HG02623 (cell line): ENCODE data around the gene SIK3.
"Not testable (repeated sequence)": the region's sequence is repeated elsewhere in the genome, so short reads cannot be mapped to it uniquely, and the experiment has no call there.

Experiments
- ATAC-seq: cut with Tn5 transposase; IDR thresholded peaks from one replicate; pipeline ENCODE4 v1.9.1; 2021; ENCODE audit warnings: moderate library complexity; ENCODE audit not compliant: unreplicated experiment

Gene SIK3

DNA sequence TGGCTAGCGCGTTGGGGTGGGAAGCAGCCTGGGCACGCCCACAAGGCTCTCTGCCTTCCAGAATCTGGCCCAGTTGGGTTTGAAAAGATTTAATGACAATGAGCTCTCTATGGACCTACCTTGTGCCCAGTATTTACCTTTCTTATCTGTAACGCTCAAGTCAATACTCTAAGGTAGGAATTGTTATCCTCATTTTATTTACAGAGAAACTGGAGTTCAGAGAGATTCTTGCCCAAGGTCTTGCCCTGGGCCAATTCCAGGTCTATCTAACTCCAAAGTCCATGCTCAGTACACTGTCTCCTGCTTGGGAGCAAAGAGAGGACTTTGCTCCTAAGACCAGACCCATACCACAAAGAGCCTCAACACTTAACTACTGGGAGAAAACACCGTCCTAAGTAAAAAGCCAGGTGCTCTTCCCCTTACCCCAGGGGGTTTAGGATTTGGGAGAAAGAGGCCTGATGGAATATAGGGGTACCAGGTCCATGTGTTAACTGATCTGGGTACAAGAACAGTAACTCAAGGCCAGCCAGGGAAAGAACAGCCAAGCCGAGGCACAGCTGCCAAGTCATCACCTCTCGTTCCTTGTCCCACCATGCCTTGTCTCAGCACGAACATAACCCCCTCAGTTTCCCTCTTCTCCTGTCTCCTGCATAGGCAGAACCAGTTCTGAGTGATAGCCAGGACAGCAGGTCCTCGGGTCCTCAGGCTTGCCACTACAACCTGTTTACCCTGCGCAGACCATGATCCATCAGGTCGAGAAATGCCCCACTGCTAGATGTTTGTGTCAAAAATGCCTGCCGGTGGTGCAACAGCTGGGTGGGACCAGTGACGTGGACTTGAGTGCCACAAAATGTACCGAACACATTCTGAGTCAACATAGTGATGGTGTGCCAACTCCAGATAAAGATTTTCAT lies 289.7 kb downstream of the SIK3 start:
- no peak for ATAC-seq

DNA sequence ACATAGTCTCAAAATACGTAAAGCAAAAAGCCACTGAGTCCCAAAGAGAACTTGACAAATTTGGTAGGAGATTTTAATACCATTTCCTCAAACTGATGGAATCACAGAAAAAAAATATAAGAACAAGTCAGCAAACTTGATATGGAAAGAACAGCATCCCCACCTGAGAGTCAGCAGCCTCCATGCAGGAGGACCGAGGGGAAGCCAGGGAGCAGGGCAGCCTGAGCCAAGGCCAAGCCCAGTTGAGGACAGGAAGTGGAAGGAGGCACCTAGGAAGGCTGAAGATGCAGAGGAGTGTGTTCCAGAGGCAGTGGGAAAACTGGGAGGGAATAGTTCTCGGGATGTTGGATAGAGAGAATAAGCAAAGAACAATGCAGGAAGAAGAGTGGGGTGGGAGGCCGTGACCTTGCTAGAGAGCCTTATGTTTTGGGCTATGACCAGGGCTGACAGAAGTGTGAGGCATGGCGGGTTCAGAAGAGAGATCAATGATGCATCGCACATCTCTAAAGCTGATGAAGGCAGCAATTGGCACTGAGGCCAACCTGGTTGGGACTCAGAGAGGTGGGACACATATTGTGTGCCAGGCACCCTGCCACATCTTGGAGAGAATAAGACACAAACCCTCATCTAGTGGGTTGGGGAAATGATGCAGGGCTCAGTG lies 290.5 kb downstream of the SIK3 start:
- ATAC-seq, result no peak

DNA sequence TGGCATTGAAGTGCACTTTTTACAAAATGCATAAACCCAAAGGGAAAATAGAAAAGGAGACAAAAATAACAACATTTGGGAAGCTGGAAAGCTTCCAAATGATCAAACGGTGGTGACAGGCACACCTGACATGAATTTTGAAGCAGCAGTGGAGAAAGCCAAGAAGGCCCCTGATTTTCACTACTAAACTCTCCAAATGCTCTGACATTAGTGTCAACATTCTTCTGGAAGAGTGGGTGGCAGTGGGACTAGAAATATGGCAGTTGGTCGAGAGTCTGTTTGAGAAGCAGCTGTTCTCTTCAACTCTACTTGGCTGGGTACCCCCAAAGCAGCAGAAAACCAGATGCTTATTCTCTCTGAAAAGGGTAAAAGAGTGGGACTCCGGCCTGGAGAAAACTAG lies 294.2 kb downstream of the SIK3 start:
- no peak for ATAC-seq

DNA sequence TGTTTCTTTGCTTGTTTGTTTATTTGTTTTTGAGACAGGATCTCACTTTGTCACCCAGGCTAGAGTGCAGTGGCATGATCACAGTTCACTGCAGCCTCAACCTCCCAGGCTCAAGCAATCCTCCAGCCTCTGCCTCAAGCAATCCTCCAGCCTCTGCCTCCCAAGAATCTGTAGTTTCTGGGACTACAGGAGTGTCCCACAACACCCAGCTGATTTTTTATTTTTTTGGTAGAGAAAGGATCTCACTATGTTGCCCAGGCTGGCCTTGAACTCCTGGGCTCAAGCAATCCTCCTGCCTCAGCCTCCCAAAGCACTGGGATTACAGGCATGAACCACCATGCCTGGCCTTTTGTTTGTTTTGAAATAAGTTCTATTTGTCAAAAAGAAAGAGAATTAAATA lies 296.6 kb downstream of the SIK3 start:
- not testable (repeated sequence) for ATAC-seq

DNA sequence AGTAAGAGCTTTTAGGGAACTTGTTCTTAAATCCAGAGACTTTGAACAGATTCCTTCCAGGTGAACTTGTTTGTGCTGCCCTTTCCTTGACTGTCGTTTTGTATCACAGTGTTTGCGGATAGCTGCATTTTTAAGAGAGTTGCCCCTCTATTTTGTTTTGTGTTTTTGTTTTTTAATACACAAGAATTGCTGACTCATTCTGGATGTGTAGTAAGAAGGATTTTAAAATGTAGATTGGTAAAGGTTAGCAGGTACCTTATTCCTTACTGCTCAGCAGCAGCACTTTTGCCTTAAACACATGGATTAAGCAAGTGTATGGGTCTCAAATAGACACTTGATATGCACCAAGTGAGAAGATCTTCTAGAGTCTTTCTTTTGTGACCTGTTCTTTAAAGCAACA lies 297.6 kb downstream of the SIK3 start:
- ATAC-seq, result no peak

DNA sequence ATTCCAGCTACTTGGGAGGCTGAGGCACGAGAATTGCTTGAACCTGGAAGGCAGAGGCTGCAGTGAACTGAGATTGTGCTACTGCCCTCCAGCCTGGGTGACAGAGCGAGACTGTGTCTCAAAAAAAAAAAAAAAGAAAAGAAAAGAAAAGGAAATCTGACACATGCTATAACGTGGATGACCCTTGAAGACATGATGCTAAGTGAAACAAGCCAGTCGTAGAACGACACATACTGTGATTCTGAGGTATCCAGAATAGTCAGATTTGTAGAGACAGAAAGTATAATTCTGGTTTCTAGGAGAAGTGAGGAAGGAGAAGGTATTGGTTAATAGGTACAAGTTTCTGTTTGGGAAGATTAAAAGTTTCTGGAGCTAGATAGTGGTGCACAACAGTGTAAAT lies 299.9 kb downstream of the SIK3 start:
- no peak for ATAC-seq

DNA sequence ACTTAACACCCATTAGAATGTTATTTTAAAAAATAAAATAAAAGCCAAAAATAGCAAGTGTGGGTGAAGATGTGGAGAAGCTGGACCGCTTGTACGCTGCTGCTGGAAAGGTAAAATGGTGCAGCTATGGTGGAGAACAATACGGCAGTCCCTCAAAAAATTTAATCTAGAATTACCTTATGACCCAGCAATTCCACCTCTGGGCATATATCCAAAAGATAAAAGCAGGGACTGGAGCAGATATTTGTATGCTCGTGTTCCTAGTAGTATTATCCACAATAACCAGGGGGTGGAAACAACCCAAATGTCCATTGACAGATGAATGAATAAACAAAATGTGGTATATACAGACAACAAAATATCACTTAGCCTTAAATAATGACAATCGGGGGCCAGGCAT lies 300.4 kb downstream of the SIK3 start:
- ATAC-seq, result no peak

DNA sequence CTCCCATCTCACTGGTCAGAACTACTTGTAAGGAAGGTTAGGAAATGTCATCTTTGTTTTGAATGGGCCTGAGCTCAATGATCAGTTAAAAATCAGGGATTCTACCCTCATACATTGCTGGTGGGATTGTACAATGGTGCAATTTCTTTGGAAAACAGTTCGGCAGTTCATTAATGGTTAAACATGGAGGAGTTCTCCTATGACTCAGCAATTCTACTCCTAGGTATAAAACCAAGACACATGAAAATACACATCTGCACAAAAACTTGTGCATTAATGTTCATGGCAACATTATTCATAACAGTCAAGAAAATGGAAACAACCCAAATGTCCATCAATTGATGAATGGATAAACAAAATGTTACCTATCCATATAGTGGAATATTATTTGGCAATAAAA lies 301.7 kb downstream of the SIK3 start:
- ATAC-seq, result no peak

DNA sequence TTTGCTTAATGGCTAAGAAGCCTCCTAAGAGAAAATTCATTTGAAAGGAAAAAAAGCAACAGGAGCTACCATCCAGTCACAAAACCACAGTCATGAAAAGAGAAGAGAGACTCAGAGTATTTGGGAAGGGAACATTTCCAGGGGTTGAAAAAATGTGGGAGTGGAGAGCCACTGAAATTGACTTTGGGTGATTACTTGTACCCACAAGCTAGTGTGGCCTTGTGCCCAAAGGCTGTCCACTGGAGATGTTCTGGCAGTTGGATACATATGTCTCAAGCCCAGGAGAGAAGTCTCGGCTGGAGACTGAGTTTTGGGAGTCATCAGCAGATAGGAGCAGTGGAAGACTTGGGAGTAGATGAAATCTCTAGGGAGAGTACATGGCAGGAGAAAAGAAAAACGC lies 303.4 kb downstream of the SIK3 start:
- ATAC-seq, result no peak

DNA sequence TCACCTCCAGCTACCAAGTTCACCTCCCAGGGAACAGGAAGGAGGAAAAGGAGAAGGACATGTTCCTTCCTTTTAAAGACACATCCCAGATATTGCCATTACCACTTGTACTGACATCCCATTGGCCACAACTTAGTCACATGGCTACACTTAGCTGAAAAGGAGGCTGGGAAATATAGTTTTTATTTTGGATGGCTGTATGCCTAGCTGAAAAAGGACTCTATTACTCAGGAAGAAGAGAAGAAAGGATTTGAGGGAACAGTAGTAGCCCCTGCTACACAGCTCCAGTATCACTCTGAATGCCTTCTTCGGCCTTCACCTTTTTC lies 304.5 kb downstream of the SIK3 start:
- no peak for ATAC-seq
